Measurements from ENCODE around the gene COBLL1. TPM values are rescaled to one million over a fixed set of nuclear protein-coding genes. Genes with fewer than 3 reads are reported as not detected.

The COBLL1 gene
- total RNA-seq, 1 experiment from 2014 or later: 5.9 TPM

DNA sequence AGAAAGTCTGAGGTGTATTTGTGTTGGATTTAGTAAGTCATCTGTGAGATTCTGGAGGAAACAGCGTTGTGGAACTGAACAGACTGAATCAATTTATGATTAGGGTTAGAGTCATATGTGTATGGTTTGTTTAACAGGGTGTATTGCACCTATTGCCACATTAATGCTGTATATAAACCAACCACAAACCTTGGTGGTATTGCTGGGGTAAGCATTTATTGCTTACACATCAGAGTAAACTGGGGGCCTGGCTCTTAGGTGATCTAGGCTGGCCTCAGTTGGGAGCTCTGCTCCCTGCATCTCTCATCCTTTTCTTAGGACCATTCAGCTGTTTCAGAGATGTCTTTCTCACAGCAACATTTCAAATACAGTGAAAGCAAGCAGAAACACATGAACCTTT is 160.6 kb downstream of the COBLL1 start:
- TF ChIP-seq, protein P1, sequence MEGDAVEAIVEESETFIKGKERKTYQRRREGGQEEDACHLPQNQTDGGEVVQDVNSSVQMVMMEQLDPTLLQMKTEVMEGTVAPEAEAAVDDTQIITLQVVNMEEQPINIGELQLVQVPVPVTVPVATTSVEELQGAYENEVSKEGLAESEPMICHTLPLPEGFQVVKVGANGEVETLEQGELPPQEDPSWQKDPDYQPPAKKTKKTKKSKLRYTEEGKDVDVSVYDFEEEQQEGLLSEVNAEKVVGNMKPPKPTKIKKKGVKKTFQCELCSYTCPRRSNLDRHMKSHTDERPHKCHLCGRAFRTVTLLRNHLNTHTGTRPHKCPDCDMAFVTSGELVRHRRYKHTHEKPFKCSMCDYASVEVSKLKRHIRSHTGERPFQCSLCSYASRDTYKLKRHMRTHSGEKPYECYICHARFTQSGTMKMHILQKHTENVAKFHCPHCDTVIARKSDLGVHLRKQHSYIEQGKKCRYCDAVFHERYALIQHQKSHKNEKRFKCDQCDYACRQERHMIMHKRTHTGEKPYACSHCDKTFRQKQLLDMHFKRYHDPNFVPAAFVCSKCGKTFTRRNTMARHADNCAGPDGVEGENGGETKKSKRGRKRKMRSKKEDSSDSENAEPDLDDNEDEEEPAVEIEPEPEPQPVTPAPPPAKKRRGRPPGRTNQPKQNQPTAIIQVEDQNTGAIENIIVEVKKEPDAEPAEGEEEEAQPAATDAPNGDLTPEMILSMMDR (conservative IDR thresholded peaks at IDR 0.05): no peak
- no peaks in the 10 kb centered on the region for H3K79me1 ChIP-seq (ENCODE audit: insufficient read depth, low read depth, low read length, poor library complexity, severe bottlenecking)
- H3K18ac ChIP-seq (ENCODE audit: insufficient read length, low read depth, low read length): no peak overlapping the region
- no peaks in the 10 kb centered on the region for H3K79me2 ChIP-seq (ENCODE audit: insufficient read depth, low read length)
- H3K56ac ChIP-seq (ENCODE audit: insufficient read length, low read depth, low read length): no peak overlapping the region
- H3K4me2 ChIP-seq (ENCODE audit: insufficient read depth, insufficient read length, low read length): no peak overlapping the region
- no peak overlapping the region for H3K9ac ChIP-seq (ENCODE audit: extremely low read depth, insufficient read length, low read length)
- H3K4ac ChIP-seq (ENCODE audit: low read depth, low read length): no peak overlapping the region
- H3T11ph ChIP-seq (ENCODE audit: low read length): no peak overlapping the region
- no peak overlapping the region for H3K23ac ChIP-seq (ENCODE audit: insufficient read length, low read depth, low read length)
- no peaks in the 10 kb centered on the region; the same call in 1 of the 2 replicates for H3K27me3 Mint-ChIP-seq (ENCODE audit: low read depth)
- no peak overlapping the region for H2AFZ ChIP-seq (ENCODE audit: low read length)
- no peaks in the 10 kb centered on the region for H4K20me1 ChIP-seq (ENCODE audit: control insufficient read depth, insufficient read depth, insufficient read length)
- H2BK120ac ChIP-seq (ENCODE audit: low read depth, low read length, poor library complexity, severe bottlenecking): no peak overlapping the region
- no peaks in the 10 kb centered on the region for H3K36me3 Mint-ChIP-seq (ENCODE audit: insufficient read depth in 1 of 3, low read depth in 3 of 3)
- no peak overlapping the region for H4K5ac ChIP-seq (ENCODE audit: insufficient read length, low read depth, low read length)
- H3K4me1 ChIP-seq (ENCODE audit: insufficient read depth, low read length): no peaks in the 10 kb centered on the region
- no peak overlapping the region for H3K4me3 Mint-ChIP-seq
- H3K27me3 ChIP-seq (ENCODE audit: insufficient read depth, low read length): no peaks in the 10 kb centered on the region
- no peaks in the 10 kb centered on the region for H3K9me3 ChIP-seq (ENCODE audit: control insufficient read depth, low read depth, low read length)
- H3K27ac Mint-ChIP-seq: peak overlapping the region in 2 of 3 experiments; percentile 5 to 21; a peak in 2 of 7 replicates
- no peak for DNase-seq
- no peak overlapping the region for H2BK12ac ChIP-seq (ENCODE audit: insufficient read length, low read depth, low read length)
- no CpG with 5 or more reads among the region's 1 CpG for WGBS (ENCODE audit: extremely low coverage, insufficient read length, low lambda C conversion rate)
- H4K91ac ChIP-seq (ENCODE audit: insufficient read length, low read depth, low read length): no peak overlapping the region
- no peak overlapping the region for H4K8ac ChIP-seq (replicated peaks; ENCODE audit: insufficient read length, low read depth, low read length)
- no peaks in the 10 kb centered on the region for H3K9me3 Mint-ChIP-seq
- H2BK5ac ChIP-seq (ENCODE audit: insufficient read length, low read length): no peak overlapping the region
- no peak overlapping the region for H3K27ac ChIP-seq (ENCODE audit: insufficient read length, low read depth, low read length)
- no peak overlapping the region for H3K14ac ChIP-seq (ENCODE audit: insufficient read depth, low read length)
- H2BK20ac ChIP-seq (ENCODE audit: low read depth, low read length, poor library complexity, severe bottlenecking): no peak overlapping the region
- no peak overlapping the region for H2BK15ac ChIP-seq (ENCODE audit: low read depth, low read length)
- H3K23me2 ChIP-seq (ENCODE audit: insufficient read length, low read depth, low read length, poor library complexity, severe bottlenecking): no peaks in the 10 kb centered on the region
- no peaks in the 10 kb centered on the region for H3K4me1 Mint-ChIP-seq
- no peak overlapping the region for H2AK5ac ChIP-seq (ENCODE audit: insufficient read length, low read length)
